Choroid plexus epithelial cell (primary cell): ENCODE data around the gene SLC25A48.
"Not testable (repeated sequence)": the region's sequence is repeated elsewhere in the genome, so short reads cannot be mapped to it uniquely, and the experiment has no call there.

ENCODE experiments used
- DNase-seq: peaks from one replicate; pipeline ENCODE4 v3.0.0-alpha.2; 2010; ENCODE audit warnings: low read depth
- H3K4me3 ChIP-seq: 2 replicates; pipeline ENCODE4 v1.5.1; 2011; ENCODE audit warnings: low read depth, mild to moderate bottlenecking, control low read depth, low read length, moderate library complexity
- CTCF ChIP-seq: conservative IDR thresholded peaks from 2 replicates; pipeline ENCODE4 v1.5.1; 2011; ENCODE audit warnings: low read depth, mild to moderate bottlenecking, control low read depth, inconsistent platforms, low read length, moderate library complexity

The SLC25A48 gene

GRCh38 chr5:135857630-135858311 lies 23.3 kb downstream of the SLC25A48 start:
- no peak overlapping the region for H3K4me3 ChIP-seq
- DNase-seq = no peak
- no peak for TF ChIP-seq CTCF

DNA sequence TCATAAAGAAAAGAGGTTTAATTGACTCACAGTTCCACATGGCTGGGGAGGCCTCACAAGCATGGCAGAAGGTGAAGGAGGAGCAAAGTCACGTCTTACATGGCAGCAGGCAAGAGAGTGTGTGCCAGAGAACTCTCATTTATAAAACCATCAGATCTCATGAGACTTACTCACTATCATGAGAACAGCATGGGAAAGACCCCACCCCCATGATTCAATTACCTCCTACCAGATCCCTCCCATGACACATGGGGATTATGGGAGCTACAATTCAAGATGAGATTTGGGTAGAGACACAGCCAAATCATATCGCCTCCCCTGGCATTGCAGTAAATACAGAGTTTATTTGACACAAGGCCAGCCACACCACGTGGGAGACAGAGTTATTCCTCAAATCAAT lies 24.7 kb downstream of the SLC25A48 start:
- H3K4me3 ChIP-seq, DNase-seq: not testable (repeated sequence)

GRCh38 chr5:135859641-135860040 lies 25.2 kb downstream of the SLC25A48 start:
- DNase-seq = no peak
- no peak for TF ChIP-seq CTCF
- H3K4me3 ChIP-seq = no peak overlapping the region

- no peak for TF ChIP-seq CTCF
- H3K4me3 ChIP-seq = no peak overlapping the region
- no peak for DNase-seq
Measured at GRCh38 chr5:135861641-135862040, 27.2 kb downstream of the SLC25A48 start.

- H3K4me3 ChIP-seq = no peak overlapping the region
- DNase-seq = no peak
- TF ChIP-seq CTCF = no peak
Measured at GRCh38 chr5:135862086-135862485, 27.6 kb downstream of the SLC25A48 start.

- no peak overlapping the region for H3K4me3 ChIP-seq
- no peak for DNase-seq
- no peak for TF ChIP-seq CTCF
Measured at GRCh38 chr5:135862744-135863143, 28.3 kb downstream of the SLC25A48 start.

- no peak for DNase-seq
- no peak for TF ChIP-seq CTCF
Measured at GRCh38 chr5:135864503-135865435, 30.3 kb downstream of the SLC25A48 start.

More at GRCh38 chr5:135864503-135865435, 30.3 kb downstream of the SLC25A48 start:
- no peak overlapping the region for H3K4me3 ChIP-seq
